GM18520 (cell line): Measurements from ENCODE around the gene BTG1.
A peak's percentile ranks its signal among the peaks of the same experiment; 100 is the strongest.
"Not testable (repeated sequence)": the region's sequence is repeated elsewhere in the genome, so short reads cannot be mapped to it uniquely, and the experiment has no call there.

ENCODE experiments used
- ATAC-seq: cut with Tn5 transposase; IDR thresholded peaks from one replicate; pipeline ENCODE4 v1.9.1; 2021; ENCODE audit not compliant: unreplicated experiment

The BTG1 gene

GRCh38 chr12:92151916-92152315 lies 6.3 kb upstream of the BTG1 start:
- ATAC-seq = no peak

GRCh38 chr12:92149563-92149962 lies 3.9 kb upstream of the BTG1 start:
- ATAC-seq = no peak

- no peak for ATAC-seq
These were observed 1.8 kb upstream of the BTG1 start for GRCh38 chr12:92147491-92147890.

GRCh38 chr12:92146497-92147224 lies 1.0 kb upstream of the BTG1 start:
- ATAC-seq = no peak

- no peak for ATAC-seq
These were observed 240 bp downstream of the BTG1 start for GRCh38 chr12:92145481-92145730.

GRCh38 chr12:92144631-92145480 lies 790 bp downstream of the BTG1 start:
- peak; percentile 0 for ATAC-seq

- peak; percentile 15 for ATAC-seq
These were observed 1.7 kb downstream of the BTG1 start for GRCh38 chr12:92143686-92144630.

- ATAC-seq = no peak
These were observed 2.4 kb downstream of the BTG1 start for GRCh38 chr12:92143258-92143657.

- ATAC-seq = no peak
These were observed 3.3 kb downstream of the BTG1 start for GRCh38 chr12:92142251-92142926.

GRCh38 chr12:92141591-92142121 lies 4.0 kb downstream of the BTG1 start:
- ATAC-seq = no peak

GRCh38 chr12:92140896-92141536 lies 4.6 kb downstream of the BTG1 start:
- no peak for ATAC-seq

GRCh38 chr12:92140156-92140555 lies 5.5 kb downstream of the BTG1 start:
- no peak for ATAC-seq

GRCh38 chr12:92139634-92140150 lies 6.0 kb downstream of the BTG1 start:
- no peak for ATAC-seq

GRCh38 chr12:92138626-92139025 lies 7.0 kb downstream of the BTG1 start:
- no peak for ATAC-seq

- no peak for ATAC-seq
These were observed 7.5 kb downstream of the BTG1 start for GRCh38 chr12:92138144-92138543.

- ATAC-seq = no peak
These were observed 8.5 kb downstream of the BTG1 start for GRCh38 chr12:92136965-92137721.

GRCh38 chr12:92136026-92136730 lies 9.5 kb downstream of the BTG1 start:
- ATAC-seq = no peak

- not testable (repeated sequence) for ATAC-seq
These were observed 10.1 kb downstream of the BTG1 start for GRCh38 chr12:92135541-92135940.
